Astrocyte (in vitro differentiated cells and primary cell): Measurements from ENCODE around the gene KDM2B.

Experiments used
- EZH2 ChIP-seq: IDR thresholded peaks from 2 replicates; pipeline ENCODE4 v1.6.1; 2012; ENCODE audit warnings: mild to moderate bottlenecking, low read length, inconsistent platforms; ENCODE audit not compliant: insufficient read depth
- TF ChIP-seq, protein P1 (sequence below): IDR thresholded peaks from 2 replicates; pipeline ENCODE4 v1.5.1; 2011; ENCODE audit warnings: low read depth, mild to moderate bottlenecking, inconsistent platforms, low read length, moderate library complexity; ENCODE audit not compliant: insufficient read depth

DNA sequence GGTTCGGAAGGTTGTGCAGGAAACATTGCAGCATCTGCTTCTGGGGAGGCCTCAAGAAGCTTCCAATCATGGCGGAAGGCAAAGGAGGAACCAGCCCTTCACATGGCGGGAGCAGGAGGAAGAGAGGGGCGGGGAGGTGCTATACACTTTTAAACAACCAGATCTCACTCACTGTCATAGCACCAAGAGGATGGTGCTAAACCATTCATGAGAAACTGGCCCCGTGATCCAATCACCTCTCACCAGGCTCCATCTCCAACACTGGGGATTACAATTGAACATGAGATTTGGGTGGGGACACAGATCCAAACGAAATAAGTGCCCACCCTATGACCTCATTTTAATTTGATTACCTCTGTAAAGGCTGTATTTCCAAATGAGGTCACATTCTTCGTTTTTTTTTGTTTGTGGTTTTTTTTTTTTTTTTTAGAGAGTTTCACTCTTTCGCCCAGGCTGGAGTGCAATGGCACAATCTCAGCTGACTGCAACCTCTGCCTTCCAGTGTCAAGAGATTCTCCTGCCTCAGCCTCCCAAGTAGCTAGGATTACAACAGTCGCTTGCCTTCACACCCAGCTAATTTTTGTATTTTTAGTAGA, 34.1 kb upstream of the KDM2B start:
- no peak for TF ChIP-seq EZH2
- TF ChIP-seq, protein P1, sequence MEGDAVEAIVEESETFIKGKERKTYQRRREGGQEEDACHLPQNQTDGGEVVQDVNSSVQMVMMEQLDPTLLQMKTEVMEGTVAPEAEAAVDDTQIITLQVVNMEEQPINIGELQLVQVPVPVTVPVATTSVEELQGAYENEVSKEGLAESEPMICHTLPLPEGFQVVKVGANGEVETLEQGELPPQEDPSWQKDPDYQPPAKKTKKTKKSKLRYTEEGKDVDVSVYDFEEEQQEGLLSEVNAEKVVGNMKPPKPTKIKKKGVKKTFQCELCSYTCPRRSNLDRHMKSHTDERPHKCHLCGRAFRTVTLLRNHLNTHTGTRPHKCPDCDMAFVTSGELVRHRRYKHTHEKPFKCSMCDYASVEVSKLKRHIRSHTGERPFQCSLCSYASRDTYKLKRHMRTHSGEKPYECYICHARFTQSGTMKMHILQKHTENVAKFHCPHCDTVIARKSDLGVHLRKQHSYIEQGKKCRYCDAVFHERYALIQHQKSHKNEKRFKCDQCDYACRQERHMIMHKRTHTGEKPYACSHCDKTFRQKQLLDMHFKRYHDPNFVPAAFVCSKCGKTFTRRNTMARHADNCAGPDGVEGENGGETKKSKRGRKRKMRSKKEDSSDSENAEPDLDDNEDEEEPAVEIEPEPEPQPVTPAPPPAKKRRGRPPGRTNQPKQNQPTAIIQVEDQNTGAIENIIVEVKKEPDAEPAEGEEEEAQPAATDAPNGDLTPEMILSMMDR: no peak
